Neural progenitor cell (in vitro differentiated cells): ENCODE measurements around the gene GANC.
"Not testable (repeated sequence)": the region's sequence is repeated elsewhere in the genome, so short reads cannot be mapped to it uniquely, and the experiment has no call there.

Experiments
- CTCF ChIP-seq: fragments of 200-600 bp; sonication (generic); IDR thresholded peaks from 2 replicates; pipeline ENCODE4 v1.5.1; 2017; ENCODE audit warnings: antibody characterized with exemption, mild to moderate bottlenecking
- EZH2 ChIP-seq: fragments of 200-600 bp; sonication (generic); IDR thresholded peaks from 2 replicates; pipeline ENCODE4 v1.6.1; 2017; ENCODE audit warnings: antibody characterized with exemption, mild to moderate bottlenecking, moderate library complexity
- EZH2phosphoT487 ChIP-seq: fragments of 200-600 bp; sonication (generic); IDR thresholded peaks from 2 replicates; pipeline ENCODE4 v1.6.1; 2017; ENCODE audit warnings: antibody characterized with exemption

GRCh38 chr15:42336650-42337049 lies 63.6 kb downstream of the GANC start:
- not testable (repeated sequence) for TF ChIP-seq CTCF, EZH2phosphoT487, EZH2
